ENCODE data around the gene NET1. TPM values are rescaled to one million over a fixed set of nuclear protein-coding genes. Genes with fewer than 3 reads are reported as not detected.

NET1 gene
- total and polyA plus RNA-seq, 12 donors: 6.0 to 22.6 (median 16.7) TPM

- intact Hi-C loops (cut with DNase I): no loop called here
- 93 to 94% methylated on average over 13 of the region's 13 CpGs for WGBS, 2 donors
- no peaks in the 10 kb centered on the region for H3K27me3 ChIP-seq
- H3K9me3 ChIP-seq: peaks cover 0 to 15% (median 0%) of the 10 kb centered on the region in 11 donors
- no peak overlapping the region for H3K4me3 ChIP-seq
- H3K36me3 ChIP-seq: no peaks in the 10 kb centered on the region
- H3K4me1 ChIP-seq: no peaks in the 10 kb centered on the region
- no peak for DNase-seq
- no peak for TF ChIP-seq CTCF (IDR thresholded peaks at IDR 0.05)
- H3K27ac ChIP-seq: no peak overlapping the region
- no peak for ATAC-seq
Observed at GRCh38 chr10:5492929-5493576, 80.7 kb downstream of the NET1 start.

- no peak for TF ChIP-seq CTCF (IDR thresholded peaks at IDR 0.05)
- H3K36me3 ChIP-seq: no peaks in the 10 kb centered on the region
- no peak overlapping the region for H3K27ac ChIP-seq
- H3K4me3 ChIP-seq: no peak overlapping the region
- H3K4me1 ChIP-seq: no peaks in the 10 kb centered on the region
- no peaks in the 10 kb centered on the region for H3K27me3 ChIP-seq
- peaks cover 0 to 15% (median 0%) of the 10 kb centered on the region in 11 donors for H3K9me3 ChIP-seq
- 74 to 84% methylated on average over 3 of the region's 3 CpGs for WGBS, 2 donors
- ATAC-seq (no peak), DNase-seq (no peak)
- intact Hi-C loops (cut with DNase I): no loop called here
Observed at GRCh38 chr10:5493691-5494090, 81.3 kb downstream of the NET1 start.

- Histone ChIP-seq H3K4me3 (no peak overlapping the region), H3K4me1 (no peaks in the 10 kb centered on the region), H3K27ac (no peak overlapping the region), H3K27me3 (no peaks in the 10 kb centered on the region), H3K9me3 (peaks cover 0 to 15% (median 0%) of the 10 kb centered on the region in 11 donors), H3K36me3 (no peaks in the 10 kb centered on the region)
- intact Hi-C loops (cut with DNase I): no loop called here
- no peak for TF ChIP-seq CTCF (IDR thresholded peaks at IDR 0.05)
- DNase-seq (no peak), ATAC-seq (no peak)
- WGBS, 2 donors: 82 to 83% methylated on average over 8 of the region's 8 CpGs
Observed at GRCh38 chr10:5494611-5495010, 82.3 kb downstream of the NET1 start.

GRCh38 chr10:5496261-5497250, 84.2 kb downstream of the NET1 start:
- ATAC-seq (no peak), DNase-seq (no peak)
- Histone ChIP-seq H3K36me3 (no peaks in the 10 kb centered on the region), H3K27me3 (peaks cover 0 to 6% (median 0%) of the 10 kb centered on the region in 7 donors), H3K9me3 (peaks cover 0 to 13% (median 0%) of the 10 kb centered on the region in 11 donors), H3K27ac (no peak overlapping the region), H3K4me3 (no peak overlapping the region), H3K4me1 (no peaks in the 10 kb centered on the region)
- no peak for TF ChIP-seq CTCF (IDR thresholded peaks at IDR 0.05)
- intact Hi-C loops (cut with DNase I): no loop called here
- WGBS, 2 donors: 87 to 88% methylated on average over 25 of the region's 25 CpGs

Data from heart right ventricle (tissue), 16 donors.